T-cell (primary cell): ENCODE results near the gene TYW3. TPM values are rescaled to one million over a fixed set of nuclear protein-coding genes. Genes with fewer than 3 reads are reported as not detected.
"Not testable (repeated sequence)": the region's sequence is repeated elsewhere in the genome, so short reads cannot be mapped to it uniquely, and the experiment has no call there.

Experiments used
- ATAC-seq, 4 experiments: fragments of 200-7000 bp in 3 of 4; fragments of 150-1000 bp in 1 of 4; cut with Tn5 transposase; replicated peaks in 1 of 4; 1 replicate in 3 of 4; 2 replicates in 1 of 4; pipeline ENCODE4 v1.10.0; 2021; ENCODE audit warnings: moderate library complexity in 3 of 4, mild to moderate bottlenecking in 2 of 4, moderate number of reproducible peaks in 1 of 4
- CTCF ChIA-PET, 2 donors: fragments of 300-600 bp; sonication (Branson Sonifier 250); formaldehyde crosslinking; loops; one replicate each; lab custom pipeline; 2022; ENCODE audit warnings: antibody characterized with exemption in 2 of 2; lab: Charles Lee
- POLR2A ChIA-PET, 2 donors: fragments of 300-600 bp; sonication (Branson Sonifier 250); formaldehyde crosslinking; loops; one replicate each; lab custom pipeline; 2022; ENCODE audit warnings: antibody characterized with exemption in 2 of 2; lab: Charles Lee
- DNase-seq, 35 experiments: peaks; one replicate each; pipeline versions ENCODE4 v3.0.0 to v3.0.0-alpha.2; 2013 to 2023
- H3K27ac ChIP-seq: one replicate; pipeline ENCODE4 v1.5.1; 2013; ENCODE audit warnings: low read length
- H3K27me3 ChIP-seq, 2 experiments: replicated peaks in 1 of 2; 1 replicate in 1 of 2; 2 replicates in 1 of 2; pipeline versions ENCODE4 v1.6.1 to v1.7.0; 2013; ENCODE audit warnings: low read length in 1 of 2, mixed read lengths in 1 of 2; ENCODE audit not compliant: control insufficient read depth in 2 of 2, insufficient read depth in 2 of 2; ENCODE audit errors: extremely low read depth in 1 of 2
- H3K36me3 ChIP-seq, 2 donors: 1 replicate in 1 of 2; 2 replicates in 1 of 2; pipeline versions ENCODE4 v1.6.1 to v1.7.0; 2013; ENCODE audit warnings: low read length in 1 of 2; ENCODE audit not compliant: control insufficient read depth in 2 of 2, insufficient read depth in 1 of 2; ENCODE audit errors: extremely low read depth in 1 of 2
- H3K4me1 ChIP-seq, 2 experiments: 1 replicate in 1 of 2; 2 replicates in 1 of 2; pipeline versions ENCODE4 v1.6.1 to v1.7.0; 2013; ENCODE audit warnings: low read length in 2 of 2, mixed read lengths in 1 of 2; ENCODE audit not compliant: insufficient read depth in 2 of 2, control insufficient read depth in 1 of 2; ENCODE audit errors: extremely low read depth in 1 of 2
- H3K4me3 ChIP-seq, 2 donors: 1 replicate in 1 of 2; 2 replicates in 1 of 2; pipeline versions ENCODE4 v1.5.1 to v1.7.0; 2013; ENCODE audit warnings: mild to moderate bottlenecking in 2 of 2, low read length in 1 of 2, moderate library complexity in 1 of 2; ENCODE audit not compliant: control insufficient read depth in 1 of 2; ENCODE audit errors: extremely low read depth in 1 of 2
- H3K9me3 ChIP-seq: 2 replicates; pipeline ENCODE4 v1.7.0; 2013
- H3K27ac Mint-ChIP-seq, 2 donors: one replicate each; pipeline ENCODE4 v1.8.0; 2020 to 2021; ENCODE audit warnings: mild to moderate bottlenecking in 2 of 2, mixed read lengths in 2 of 2
- H3K27me3 Mint-ChIP-seq, 2 donors: one replicate each; pipeline ENCODE4 v1.8.0; 2021 to 2022; ENCODE audit warnings: mixed read lengths in 2 of 2
- H3K36me3 Mint-ChIP-seq: one replicate; pipeline ENCODE4 v1.8.0; 2021; ENCODE audit warnings: mixed read lengths
- H3K4me1 Mint-ChIP-seq, 3 donors: one replicate each; pipeline ENCODE4 v1.8.0; 2020 to 2022; ENCODE audit warnings: mixed read lengths in 3 of 3, mild to moderate bottlenecking in 1 of 3
- H3K4me3 Mint-ChIP-seq, 3 donors: one replicate each; pipeline ENCODE4 v1.8.0; 2020 to 2022; ENCODE audit warnings: mild to moderate bottlenecking in 3 of 3, mixed read lengths in 3 of 3, moderate library complexity in 3 of 3
- H3K9me3 Mint-ChIP-seq, 3 donors: one replicate each; pipeline ENCODE4 v1.8.0; 2020 to 2022; ENCODE audit warnings: mixed read lengths in 3 of 3
- WGBS: methylation state at CpG from one replicate; pipeline ENCODE4 v1.1.5; 2013; ENCODE audit warnings: missing lambda C conversion rate; ENCODE audit not compliant: insufficient coverage; 5-methylcytosine and 5-hydroxymethylcytosine counted together
- total RNA-seq, 35 experiments: library from RNA in 6 of 35; stranded (reverse) in 6 of 35; fragments of 120-200 nt in 1 of 35; gene quantifications; one replicate each; pipeline versions ENCODE4 v1.2.1 to v1.2.4 and lab custom pipeline; 2013 to 2026

TYW3 gene
- total RNA-seq, 5 donors from 2014 or later (not counting 1 experiment from before 2014, with no cell fraction given) = 12.7 to 16.1 (median 13.7) TPM

GRCh38 chr1:74755475-74755874 lies 22.5 kb downstream of the TYW3 start:
- Mint-ChIP-seq H3K27me3 (no peaks in the 10 kb centered on the region), H3K4me3 (no peak overlapping the region), H3K9me3 (peaks cover 0 to 15% (median 10%) of the 10 kb centered on the region in 3 donors), H3K27ac (no peak overlapping the region), H3K4me1 (no peaks in the 10 kb centered on the region), H3K36me3 (peaks cover 84% of the 10 kb centered on the region)
- Histone ChIP-seq H3K9me3 (no peaks in the 10 kb centered on the region), H3K27me3 (no peaks in the 10 kb centered on the region), H3K4me1 (no peaks in the 10 kb centered on the region), H3K27ac (no peak overlapping the region), H3K36me3 (peaks cover 12 to 44% of the 10 kb centered on the region in 2 donors), H3K4me3 (no peak overlapping the region)
- no peak for ATAC-seq
- ChIA-PET POLR2A (interaction anchor here in 1 of 2 donors (0.7 kb wide), 1 partner anchor 550 kb away, joined by 3 read pairs; no protein-coding TSS in a partner anchor), CTCF (no interaction called here)
- no peak for DNase-seq

GRCh38 chr1:74756650-74757049 lies 23.7 kb downstream of the TYW3 start:
- peaks cover 87% of the 10 kb centered on the region for H3K36me3 Mint-ChIP-seq
- H3K27ac Mint-ChIP-seq, H3K4me3 Mint-ChIP-seq, H3K27ac ChIP-seq, H3K27me3 ChIP-seq, DNase-seq, H3K4me1 ChIP-seq, H3K4me1 Mint-ChIP-seq, H3K27me3 Mint-ChIP-seq, ATAC-seq, H3K9me3 ChIP-seq, CTCF ChIA-PET, H3K4me3 ChIP-seq, POLR2A ChIA-PET: not testable (repeated sequence)
- 92% methylated on average over 1 of the region's 2 CpGs for WGBS
- peaks cover 12 to 40% of the 10 kb centered on the region in 2 donors for H3K36me3 ChIP-seq
- H3K9me3 Mint-ChIP-seq = peaks cover 0 to 15% (median 10%) of the 10 kb centered on the region in 3 donors

GRCh38 chr1:74763807-74764206 lies 30.9 kb downstream of the TYW3 start:
- no peaks in the 10 kb centered on the region for H3K27me3 Mint-ChIP-seq
- no CpG with 5 or more reads among the region's 4 CpGs for WGBS
- peaks cover 7 to 15% (median 9%) of the 10 kb centered on the region in 3 donors for H3K4me1 Mint-ChIP-seq

GRCh38 chr1:74766579-74766978 lies 33.6 kb downstream of the TYW3 start:
- H3K4me1 ChIP-seq = no peaks in the 10 kb centered on the region
- POLR2A ChIA-PET = no interaction called here
- no peak overlapping the region for H3K4me3 Mint-ChIP-seq

More at GRCh38 chr1:74763807-74764206, 30.9 kb downstream of the TYW3 start:
- Histone ChIP-seq H3K4me3 (no peak overlapping the region), H3K27ac (no peak overlapping the region), H3K4me1 (no peaks in the 10 kb centered on the region), H3K9me3 (no peaks in the 10 kb centered on the region), H3K27me3 (no peaks in the 10 kb centered on the region), H3K36me3 (peaks cover 3 to 22% of the 10 kb centered on the region in 2 donors)
- ChIA-PET CTCF (interaction anchor here in 1 of 2 donors (0.8 kb wide), 1 partner anchor 8 kb away, joined by 3 read pairs; no protein-coding TSS in a partner anchor), POLR2A (no interaction called here)
- Mint-ChIP-seq H3K4me3 (no peak overlapping the region), H3K9me3 (no peaks in the 10 kb centered on the region), H3K36me3 (peaks cover 51% of the 10 kb centered on the region), H3K27ac (peak overlapping the region in 1 of 2 donors; percentile 46)
- no peak for DNase-seq
- ATAC-seq = peak in 2 of 4 experiments; percentile 42 to 44

GRCh38 chr1:74767490-74767889 lies 34.5 kb downstream of the TYW3 start:
- no peak overlapping the region for H3K27ac Mint-ChIP-seq
- H3K9me3 Mint-ChIP-seq = no peaks in the 10 kb centered on the region

More at GRCh38 chr1:74766579-74766978, 33.6 kb downstream of the TYW3 start:
- Histone ChIP-seq H3K36me3 (peaks cover 0 to 19% of the 10 kb centered on the region in 2 donors), H3K4me3 (no peak overlapping the region), H3K9me3 (no peaks in the 10 kb centered on the region), H3K27ac (no peak overlapping the region), H3K27me3 (no peaks in the 10 kb centered on the region)
- Mint-ChIP-seq H3K9me3 (no peaks in the 10 kb centered on the region), H3K27me3 (no peaks in the 10 kb centered on the region), H3K4me1 (peaks cover 3 to 13% (median 7%) of the 10 kb centered on the region in 3 donors), H3K36me3 (peaks cover 26% of the 10 kb centered on the region), H3K27ac (peak overlapping the region in 1 of 2 donors; percentile 23)
- ATAC-seq (no peak), DNase-seq (no peak)
- WGBS = no CpG with 5 or more reads among the region's 2 CpGs
- CTCF ChIA-PET = no interaction called here

GRCh38 chr1:74771913-74772515 lies 39.1 kb downstream of the TYW3 start:
- DNase-seq (peak in 3 of 35 experiments; percentile 4 to 51 (median 4)), ATAC-seq (peak in 1 of 4 experiments; percentile 40)
- no peaks in the 10 kb centered on the region for H3K4me1 ChIP-seq
- no peaks in the 10 kb centered on the region for H3K36me3 ChIP-seq
- Mint-ChIP-seq H3K9me3 (no peaks in the 10 kb centered on the region), H3K4me1 (no peaks in the 10 kb centered on the region), H3K27me3 (peaks cover 0 to 13% of the 10 kb centered on the region in 2 donors), H3K4me3 (no peak overlapping the region), H3K36me3 (no peaks in the 10 kb centered on the region), H3K27ac (no peak overlapping the region)
- no peak overlapping the region for H3K27ac ChIP-seq
- H3K9me3 ChIP-seq = no peaks in the 10 kb centered on the region
- H3K4me3 ChIP-seq = no peak overlapping the region
- ChIA-PET CTCF (interaction anchor here (0.6 to 1.3 kb wide), 10 partner anchors 9 to 1066 kb away, joined by 3 to 7 read pairs (median 3); no protein-coding TSS in a partner anchor), POLR2A (interaction anchor here in 1 of 2 donors (0.6 kb wide), 1 partner anchor 682 kb away, joined by 3 read pairs; no protein-coding TSS in a partner anchor)
- H3K27me3 ChIP-seq = peaks cover 0 to 3% of the 10 kb centered on the region in 2 experiments
- WGBS = no CpG with 5 or more reads among the region's 7 CpGs

More at GRCh38 chr1:74767490-74767889, 34.5 kb downstream of the TYW3 start:
- H3K4me3 ChIP-seq = no peak overlapping the region
- no peaks in the 10 kb centered on the region for H3K4me1 ChIP-seq
- H3K9me3 ChIP-seq = no peaks in the 10 kb centered on the region
- ChIA-PET POLR2A (no interaction called here), CTCF (interaction anchor here (0.7 to 0.8 kb wide), 3 partner anchors 436 to 1199 kb away, joined by 3 to 4 read pairs (median 4); no protein-coding TSS in a partner anchor)
- no peak for DNase-seq
- no peak overlapping the region for H3K4me3 Mint-ChIP-seq
- ATAC-seq = no peak
- no peaks in the 10 kb centered on the region for H3K27me3 ChIP-seq
- WGBS = no CpG with 5 or more reads among the region's 3 CpGs
- H3K36me3 ChIP-seq = peaks cover 0 to 10% of the 10 kb centered on the region in 2 donors
- H3K27me3 Mint-ChIP-seq = peaks cover 0 to 3% of the 10 kb centered on the region in 2 donors
- peaks cover 19% of the 10 kb centered on the region for H3K36me3 Mint-ChIP-seq
- H3K27ac ChIP-seq = no peak overlapping the region
- H3K4me1 Mint-ChIP-seq = peaks cover 0 to 8% (median 7%) of the 10 kb centered on the region in 3 donors
